ENCODE measurements around the gene KDM5B.

Gene KDM5B

GRCh38 chr1:202706851-202707250 lies 101.4 kb downstream of the KDM5B start:
- H3K27ac ChIP-seq = no peak overlapping the region
- H3K9me3 ChIP-seq (ENCODE audit: severe bottlenecking) = no peaks in the 10 kb centered on the region
- H3K36me3 ChIP-seq = no peaks in the 10 kb centered on the region
- peaks cover 8% of the 10 kb centered on the region for H3K27me3 ChIP-seq (ENCODE audit: insufficient read depth, low read depth, severe bottlenecking)
- DNase-seq = no peak
- H3K4me3 ChIP-seq (ENCODE audit: low read depth, low read length) = no peak overlapping the region
- TF ChIP-seq CTCF (IDR thresholded peaks at IDR 0.05; ENCODE audit: low read depth, low read length) = no peak

GRCh38 chr1:202704601-202705000 lies 103.6 kb downstream of the KDM5B start:
- Histone ChIP-seq H3K36me3 (no peaks in the 10 kb centered on the region), H3K4me3 (ENCODE audit: low read depth, low read length) (no peak overlapping the region), H3K27ac (no peak overlapping the region), H3K27me3 (ENCODE audit: insufficient read depth, low read depth, severe bottlenecking) (peaks cover 6% of the 10 kb centered on the region), H3K9me3 (ENCODE audit: severe bottlenecking) (no peaks in the 10 kb centered on the region)
- DNase-seq = no peak
- TF ChIP-seq CTCF (IDR thresholded peaks at IDR 0.05; ENCODE audit: low read depth, low read length) = no peak

GRCh38 chr1:202703191-202703590 lies 105.0 kb downstream of the KDM5B start:
- Histone ChIP-seq H3K9me3 (ENCODE audit: severe bottlenecking) (no peaks in the 10 kb centered on the region), H3K27ac (no peak overlapping the region), H3K27me3 (ENCODE audit: insufficient read depth, low read depth, severe bottlenecking) (no peaks in the 10 kb centered on the region), H3K4me3 (ENCODE audit: low read depth, low read length) (no peak overlapping the region), H3K36me3 (no peaks in the 10 kb centered on the region)
- TF ChIP-seq CTCF (IDR thresholded peaks at IDR 0.05; ENCODE audit: low read depth, low read length) = no peak
- no peak for DNase-seq

- no peak overlapping the region for H3K4me3 ChIP-seq (ENCODE audit: low read depth, low read length)
- H3K27me3 ChIP-seq (ENCODE audit: insufficient read depth, low read depth, severe bottlenecking) = no peaks in the 10 kb centered on the region
- H3K27ac ChIP-seq = no peak overlapping the region
- TF ChIP-seq CTCF (IDR thresholded peaks at IDR 0.05; ENCODE audit: low read depth, low read length) = no peak
- no peak for DNase-seq
- 0 out of 2 replicates have a peak, but pooled peaks cover 1% of the 10 kb centered on the region for H3K36me3 ChIP-seq
- H3K9me3 ChIP-seq (ENCODE audit: severe bottlenecking) = no peaks in the 10 kb centered on the region
Observed at GRCh38 chr1:202702088-202702487, 106.1 kb downstream of the KDM5B start.

- no peak for TF ChIP-seq CTCF (IDR thresholded peaks at IDR 0.05; ENCODE audit: low read depth, low read length)
- Histone ChIP-seq H3K27me3 (ENCODE audit: insufficient read depth, low read depth, severe bottlenecking) (no peaks in the 10 kb centered on the region), H3K9me3 (ENCODE audit: severe bottlenecking) (no peaks in the 10 kb centered on the region), H3K27ac (no peak overlapping the region), H3K36me3 (0 out of 2 replicates have a peak, but pooled peaks cover 3% of the 10 kb centered on the region), H3K4me3 (ENCODE audit: low read depth, low read length) (no peak overlapping the region)
- no peak for DNase-seq
Observed at GRCh38 chr1:202701200-202701599, 107.0 kb downstream of the KDM5B start.

- Histone ChIP-seq H3K36me3 (0 out of 2 replicates have a peak, but pooled peaks cover 3% of the 10 kb centered on the region), H3K27ac (no peak overlapping the region), H3K4me3 (ENCODE audit: low read depth, low read length) (no peak overlapping the region), H3K9me3 (ENCODE audit: severe bottlenecking) (no peaks in the 10 kb centered on the region), H3K27me3 (ENCODE audit: insufficient read depth, low read depth, severe bottlenecking) (no peaks in the 10 kb centered on the region)
- DNase-seq = no peak
- no peak for TF ChIP-seq CTCF (IDR thresholded peaks at IDR 0.05; ENCODE audit: low read depth, low read length)
Observed at GRCh38 chr1:202700061-202700460, 108.2 kb downstream of the KDM5B start.
